Measurements from ENCODE around the gene BLOC1S3.

DNA sequence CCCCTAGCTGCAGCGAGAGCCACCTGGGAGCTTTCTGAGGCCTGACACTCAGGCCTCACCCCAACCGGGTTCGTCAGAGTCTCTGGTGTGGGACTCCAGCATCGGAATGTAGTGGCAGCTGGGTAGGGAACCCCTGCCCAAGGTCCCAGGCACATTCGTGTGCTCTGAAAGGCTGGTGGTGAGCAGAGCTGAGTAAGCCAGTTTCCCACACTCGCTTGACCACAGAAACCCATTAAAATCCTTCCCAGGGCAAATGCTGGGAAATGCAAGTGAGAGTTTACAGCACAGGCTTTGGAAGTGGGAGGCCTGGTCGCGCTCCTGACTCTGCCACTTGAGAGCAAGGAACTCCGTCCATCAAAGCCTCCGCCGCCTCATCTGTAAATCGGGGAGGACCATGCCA is 4.8 kb upstream of the BLOC1S3 start:
- TF ChIP-seq RARB (CRISPR knock-in tag; IDR thresholded peaks at IDR 0.05), result no peak
- no peak for TF ChIP-seq ZC3H10 (CRISPR knock-in tag; IDR thresholded peaks at IDR 0.05)
- TF ChIP-seq, protein P1, sequence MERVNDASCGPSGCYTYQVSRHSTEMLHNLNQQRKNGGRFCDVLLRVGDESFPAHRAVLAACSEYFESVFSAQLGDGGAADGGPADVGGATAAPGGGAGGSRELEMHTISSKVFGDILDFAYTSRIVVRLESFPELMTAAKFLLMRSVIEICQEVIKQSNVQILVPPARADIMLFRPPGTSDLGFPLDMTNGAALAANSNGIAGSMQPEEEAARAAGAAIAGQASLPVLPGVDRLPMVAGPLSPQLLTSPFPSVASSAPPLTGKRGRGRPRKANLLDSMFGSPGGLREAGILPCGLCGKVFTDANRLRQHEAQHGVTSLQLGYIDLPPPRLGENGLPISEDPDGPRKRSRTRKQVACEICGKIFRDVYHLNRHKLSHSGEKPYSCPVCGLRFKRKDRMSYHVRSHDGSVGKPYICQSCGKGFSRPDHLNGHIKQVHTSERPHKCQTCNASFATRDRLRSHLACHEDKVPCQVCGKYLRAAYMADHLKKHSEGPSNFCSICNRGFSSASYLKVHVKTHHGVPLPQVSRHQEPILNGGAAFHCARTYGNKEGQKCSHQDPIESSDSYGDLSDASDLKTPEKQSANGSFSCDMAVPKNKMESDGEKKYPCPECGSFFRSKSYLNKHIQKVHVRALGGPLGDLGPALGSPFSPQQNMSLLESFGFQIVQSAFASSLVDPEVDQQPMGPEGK (CRISPR knock-in tag; IDR thresholded peaks at IDR 0.05; ENCODE audit: borderline replicate concordance), result no peak
